Activated CD8-positive, alpha-beta memory T cell treated with anti-CD3 and anti-CD28 coated beads for 36 hours (primary cell): ENCODE measurements around the gene NSD1. TPM values are rescaled to one million over a fixed set of nuclear protein-coding genes. Genes with fewer than 3 reads are reported as not detected.

Experiments
- CTCF ChIA-PET: fragments of 350-600 bp; sonication (Branson Sonifier 250); formaldehyde crosslinking; loops from one replicate; lab custom pipeline; 2021; ENCODE audit warnings: antibody characterized with exemption; lab: Charles Lee
- POLR2A ChIA-PET: fragments of 350-600 bp; sonication (Branson Sonifier 250); formaldehyde crosslinking; loops from one replicate; lab custom pipeline; 2021; ENCODE audit warnings: antibody characterized with exemption; lab: Charles Lee
- total RNA-seq, 2 experiments: library from RNA; stranded (reverse); gene quantifications; one replicate each; pipeline ENCODE4 v1.2.3, GENCODE V29; 2021

The NSD1 gene
- total RNA-seq, 2 experiments from 2014 or later: 78.6 to 80.4 TPM

DNA sequence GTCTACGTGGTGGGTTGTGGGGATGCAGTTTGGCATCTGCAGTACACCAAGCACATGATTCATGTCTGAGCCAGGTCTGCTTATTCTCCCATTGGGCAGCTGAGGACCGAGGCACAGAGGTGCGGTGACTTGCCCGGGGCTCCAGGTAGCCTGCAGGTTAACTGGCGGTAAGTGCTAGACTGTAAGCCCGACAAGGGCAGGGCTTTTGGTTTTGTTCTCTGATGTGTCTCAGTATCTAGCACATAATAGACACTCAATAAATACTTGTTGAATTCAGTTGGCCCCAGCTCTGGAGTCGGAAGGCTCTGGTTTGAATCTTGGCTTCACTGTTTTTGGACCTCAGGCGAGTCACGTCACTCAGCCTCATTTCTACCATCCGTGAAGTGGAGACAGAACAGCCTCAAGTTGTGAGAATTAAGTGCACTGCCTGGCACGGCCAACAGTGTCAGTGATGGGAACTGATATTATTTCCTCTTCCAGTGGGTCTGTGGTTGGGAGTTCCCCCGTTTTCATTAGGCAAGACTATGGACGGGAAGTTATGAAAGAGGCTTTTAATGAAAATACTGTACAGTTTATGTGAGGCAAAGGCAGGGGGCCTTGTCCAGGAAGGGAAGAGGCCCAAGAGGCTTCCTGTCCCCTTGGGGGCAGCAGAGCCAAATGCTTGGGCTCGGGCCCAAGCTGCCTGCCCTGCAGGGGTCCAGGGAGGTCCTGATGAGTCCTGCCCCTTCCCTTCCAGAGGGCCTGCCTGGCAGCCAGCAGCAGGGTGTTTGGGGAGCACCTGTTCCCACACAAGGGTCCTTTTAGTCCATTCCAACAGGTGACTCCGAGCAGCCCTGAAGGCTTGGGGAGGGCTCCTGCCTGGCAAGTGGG, 173.3 kb downstream of the NSD1 start:
- ChIA-PET POLR2A (interaction anchor here (0.5 to 0.9 kb wide), 2 partner anchors 30 to 139 kb away, joined by 3 read pairs; no protein-coding TSS in a partner anchor), CTCF (interaction anchor here (1.4 kb wide), 1 partner anchor 51 kb away, joined by 3 read pairs; the partner anchor contains the start of gene RGS14)

DNA sequence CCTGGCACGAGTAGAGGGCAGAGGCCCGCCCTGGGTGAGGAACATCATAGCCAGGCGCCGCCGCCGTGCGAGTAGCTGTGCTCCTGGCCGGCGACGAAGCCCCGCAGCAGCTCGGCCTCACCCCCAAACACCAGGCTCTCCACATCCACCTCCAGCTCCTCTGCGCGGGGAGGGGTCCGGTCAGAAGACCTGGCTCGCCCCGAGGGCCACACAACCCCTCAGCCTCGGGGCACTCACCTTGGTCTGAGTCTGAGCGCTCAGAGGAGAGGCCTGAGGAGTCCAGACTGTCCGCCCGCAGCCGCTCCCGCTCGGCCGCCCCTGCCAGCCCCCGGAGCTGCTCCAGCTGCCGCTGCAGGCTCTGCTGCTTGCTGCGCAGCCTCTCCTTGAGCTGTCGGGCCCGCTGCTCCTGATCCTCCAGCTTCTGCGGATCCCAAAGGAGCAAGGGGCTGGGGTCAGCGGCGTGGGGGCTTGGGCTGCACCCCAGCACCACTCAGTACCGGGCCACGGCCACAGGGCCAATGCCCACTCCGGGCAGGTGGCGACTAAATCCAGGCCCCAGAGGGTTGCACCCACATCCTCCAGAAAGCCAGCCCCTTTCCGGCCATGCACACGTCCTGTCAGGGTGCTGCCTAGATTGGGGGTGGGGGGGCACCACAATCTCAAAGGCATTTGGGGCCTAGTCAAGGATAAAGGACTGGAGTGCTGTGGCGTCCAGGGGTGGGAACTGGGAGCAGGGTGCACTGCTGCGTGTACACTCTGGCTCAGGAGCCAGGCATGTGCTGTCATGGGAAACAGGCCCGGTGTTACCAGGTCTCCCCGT, 174.2 kb downstream of the NSD1 start:
- ChIA-PET CTCF (interaction anchor here (1.2 to 3.7 kb wide), 6 partner anchors 65 to 194 kb away, joined by 3 to 27 read pairs (median 19); no protein-coding TSS in a partner anchor), POLR2A (interaction anchor here (0.7 to 0.9 kb wide), 3 partner anchors 81 to 138 kb away, joined by 3 to 5 read pairs (median 4); no protein-coding TSS in a partner anchor)

DNA sequence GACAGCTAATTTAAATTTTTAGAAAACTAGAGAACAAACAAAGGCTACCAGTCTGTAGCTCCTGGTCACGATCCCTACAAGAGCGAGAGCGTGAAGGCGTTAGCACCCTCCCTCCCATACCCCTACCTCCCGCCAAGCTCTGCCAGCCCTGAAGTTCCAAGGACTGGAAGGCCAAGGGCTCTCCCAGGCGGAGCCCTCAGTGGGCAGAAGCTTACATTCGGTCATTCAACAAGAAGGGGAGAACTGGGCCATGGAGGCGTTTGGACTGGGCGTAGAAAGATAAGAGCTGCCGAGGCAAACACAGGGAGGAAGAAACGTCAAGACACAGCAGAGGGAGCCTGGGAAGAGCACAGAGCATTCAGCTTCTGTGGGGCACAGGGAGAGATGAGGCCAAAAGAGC, 175.2 kb downstream of the NSD1 start:
- ChIA-PET CTCF (interaction anchor here (0.9 to 3.7 kb wide), 14 partner anchors 9 to 198 kb away, joined by 3 to 27 read pairs (median 8); partner anchors contain the start of genes LMAN2 and PRR7), POLR2A (interaction anchor here (0.7 kb wide), 1 partner anchor 126 kb away, joined by 5 read pairs; no protein-coding TSS in a partner anchor)

DNA sequence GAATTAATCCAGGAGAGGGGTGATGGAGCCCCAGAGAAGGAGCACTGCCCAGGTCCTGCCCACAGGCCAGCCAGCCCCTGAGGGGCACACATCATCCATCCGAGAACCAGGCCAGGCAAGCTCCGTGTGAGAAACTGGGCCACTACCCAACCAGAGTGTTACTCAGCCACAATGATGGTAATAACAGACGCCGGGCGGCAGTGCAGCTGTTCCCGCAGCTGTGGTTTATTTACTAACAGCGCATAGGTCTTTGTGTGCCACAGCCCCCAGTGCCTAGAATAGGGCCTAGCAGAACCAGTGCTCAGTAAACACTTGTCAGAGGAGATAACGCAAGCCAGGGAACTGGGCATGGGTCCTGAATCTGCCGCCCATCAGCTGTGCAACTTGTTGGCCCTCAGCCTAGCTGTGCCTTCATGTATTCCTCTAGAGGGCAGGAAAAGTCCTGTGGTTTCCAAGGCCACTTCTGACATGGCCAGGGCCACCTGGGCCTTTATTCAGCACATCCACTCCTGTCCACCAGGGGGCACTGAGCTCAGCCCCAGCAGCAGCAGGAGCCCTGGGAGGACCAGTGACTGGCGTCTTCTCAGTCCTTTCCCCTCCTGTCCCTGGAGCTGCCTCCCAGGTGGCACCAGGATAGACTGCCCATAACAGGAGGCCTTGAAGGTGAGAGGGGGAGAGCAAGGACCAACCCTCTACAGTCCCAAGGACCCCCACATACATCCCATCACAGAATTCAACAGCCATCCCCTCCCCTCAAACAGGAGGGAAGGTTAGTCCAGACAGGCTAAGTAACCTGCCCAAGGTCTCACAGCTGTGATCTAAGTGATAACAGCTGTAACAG, 176.0 kb downstream of the NSD1 start:
- CTCF ChIA-PET: interaction anchor here (0.6 to 3.7 kb wide), 33 partner anchors 9 to 199 kb away, joined by 3 to 27 read pairs (median 4); partner anchors contain the start of genes LMAN2, PDLIM7, PRR7 and SLC34A1
- POLR2A ChIA-PET: no interaction called here

DNA sequence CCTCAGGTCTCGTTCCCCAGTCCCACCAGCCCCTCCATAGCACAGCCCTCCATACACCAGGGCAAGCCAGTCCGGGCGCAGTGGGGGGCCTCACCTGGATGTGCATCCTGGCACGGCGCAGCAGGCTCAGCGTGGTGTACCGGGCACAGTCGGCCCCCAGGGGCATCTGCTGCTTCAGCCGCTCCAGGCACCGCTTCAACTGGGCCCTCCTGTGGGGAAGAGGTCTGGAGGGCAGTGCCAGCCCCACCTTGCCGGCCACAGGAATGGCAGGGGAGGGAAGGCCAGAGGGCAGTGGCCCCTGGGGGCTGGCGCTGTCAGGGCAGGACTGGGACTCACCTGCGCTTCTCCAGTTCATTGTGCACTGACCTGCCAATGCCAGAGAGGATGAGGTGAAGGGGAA, 176.8 kb downstream of the NSD1 start:
- CTCF ChIA-PET: interaction anchor here (0.6 to 3.7 kb wide), 31 partner anchors 8 to 200 kb away, joined by 3 to 27 read pairs (median 4); partner anchors contain the start of genes LMAN2, PDLIM7 and PRR7
- POLR2A ChIA-PET: no interaction called here

DNA sequence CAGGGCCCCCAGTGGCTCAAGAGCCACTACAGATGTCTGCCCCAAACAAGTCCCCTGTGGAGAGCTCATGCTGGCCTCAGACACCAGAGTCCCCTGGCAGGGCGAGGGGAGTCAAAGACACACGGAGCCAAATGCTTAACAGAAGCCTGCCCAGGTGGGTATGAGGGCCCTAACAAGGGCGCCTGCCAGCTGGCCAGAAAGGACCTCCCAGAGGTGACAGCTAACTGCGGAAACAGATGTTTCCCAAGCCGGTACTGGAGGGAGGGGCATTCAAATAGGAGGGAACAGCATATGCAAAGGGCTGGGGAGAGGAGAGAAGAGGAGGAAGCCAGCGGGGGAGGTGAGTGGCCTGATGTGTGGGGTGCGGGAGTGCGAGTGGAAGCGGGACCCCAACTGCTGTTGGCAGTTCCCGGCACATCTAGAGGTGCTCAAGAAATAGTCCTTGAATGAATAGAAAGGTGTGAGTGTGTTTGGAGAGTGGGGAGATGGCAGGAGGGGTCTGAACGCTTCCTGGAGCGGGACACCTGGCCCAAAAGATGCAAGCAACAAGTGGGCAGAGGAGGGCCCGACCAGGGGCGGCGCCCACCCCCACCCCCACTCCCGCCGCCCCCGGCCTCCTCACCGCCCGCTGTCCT, 177.3 kb downstream of the NSD1 start:
- POLR2A ChIA-PET: interaction anchor here (0.6 to 1.5 kb wide), 2 partner anchors 162 to 187 kb away, joined by 3 to 4 read pairs; partner anchors contain the start of gene PDLIM7

DNA sequence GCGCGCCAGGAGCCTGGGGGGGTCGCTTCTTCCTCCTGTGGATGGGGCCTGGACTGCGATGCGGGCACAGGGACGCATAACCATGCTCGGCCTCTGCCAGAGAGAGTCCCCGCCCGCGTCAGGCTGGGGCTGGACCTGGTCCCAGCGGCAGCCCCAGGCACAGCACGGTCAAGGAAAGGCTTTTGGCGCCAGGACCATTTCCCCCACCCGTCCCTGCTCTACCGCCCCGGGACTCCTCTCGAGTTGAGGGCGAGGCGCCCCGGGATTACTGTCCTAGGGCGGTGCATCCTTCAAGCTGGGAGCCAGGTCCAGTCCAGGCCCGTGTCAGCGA, 177.8 kb downstream of the NSD1 start:
- POLR2A ChIA-PET: interaction anchor here (0.6 to 1.5 kb wide), 2 partner anchors 161 to 186 kb away, joined by 3 to 4 read pairs; partner anchors contain the start of gene PDLIM7
- CTCF ChIA-PET: interaction anchor here (3.7 to 5.3 kb wide), 2 partner anchors 79 to 92 kb away, joined by 20 to 21 read pairs; no protein-coding TSS in a partner anchor

More for the DNA sequence above, 177.3 kb downstream of the NSD1 start:
- CTCF ChIA-PET: interaction anchor here (0.6 to 3.7 kb wide), 13 partner anchors 18 to 197 kb away, joined by 3 to 27 read pairs (median 6); no protein-coding TSS in a partner anchor

DNA sequence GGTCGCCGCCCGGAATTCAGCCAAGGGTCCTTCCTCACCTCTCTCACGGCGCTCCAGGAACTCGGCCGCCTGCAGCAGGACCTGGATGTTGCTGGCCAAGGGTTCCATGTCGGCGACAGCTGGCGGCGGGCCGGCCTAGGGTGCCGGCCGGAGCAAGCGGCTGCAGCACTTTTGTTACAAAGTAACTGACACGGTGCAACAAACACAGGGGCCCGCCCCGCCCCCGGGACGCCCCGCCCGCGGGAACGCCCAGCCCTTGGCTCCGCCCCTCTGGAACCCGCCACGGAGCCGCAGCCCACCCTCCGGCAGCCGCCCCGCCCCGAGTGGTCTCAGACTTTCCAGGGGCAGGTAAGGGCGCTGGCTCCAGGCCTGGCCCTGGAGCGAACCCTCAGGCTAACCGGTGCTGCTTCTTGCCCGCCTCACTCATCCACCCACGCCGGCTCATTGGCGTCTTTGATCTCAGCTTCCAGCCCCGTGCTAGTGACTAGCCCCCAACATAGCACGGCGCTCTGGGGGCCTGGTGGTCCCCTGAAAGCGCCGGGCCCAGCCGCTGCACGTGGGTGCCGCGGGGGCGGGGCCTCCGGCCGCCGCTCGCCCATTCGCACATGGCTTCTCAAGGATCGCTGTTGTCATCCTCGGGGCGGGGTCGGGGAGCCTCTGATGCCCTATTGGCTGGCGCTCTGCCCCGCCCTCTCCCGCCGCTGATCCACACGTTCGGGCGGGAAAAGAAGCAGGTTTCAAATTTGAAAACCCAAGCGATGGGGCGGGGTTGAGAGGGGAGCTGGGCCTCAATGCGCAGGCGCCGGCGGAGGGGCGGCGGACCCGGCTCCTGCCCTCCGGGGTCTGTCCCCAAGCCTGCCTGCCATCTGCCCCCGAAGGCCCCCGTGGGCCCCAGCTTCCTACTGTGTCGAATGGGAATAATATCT, 178.4 kb downstream of the NSD1 start, which contains the start of gene MXD3:
MXD3 (minus strand) TSS at position 176 of the 926 bp plus-strand sequence; CDS start at position 108, 68 bp downstream.
- ChIA-PET CTCF (interaction anchor here (0.7 to 5.3 kb wide), 6 partner anchors 9 to 120 kb away, joined by 3 to 21 read pairs (median 6); partner anchors contain the start of genes PRELID1 and RAB24), POLR2A (interaction anchor here (0.6 to 1.5 kb wide), 3 partner anchors 60 to 186 kb away, joined by 3 to 4 read pairs (median 4); partner anchors contain the start of gene PDLIM7)

DNA sequence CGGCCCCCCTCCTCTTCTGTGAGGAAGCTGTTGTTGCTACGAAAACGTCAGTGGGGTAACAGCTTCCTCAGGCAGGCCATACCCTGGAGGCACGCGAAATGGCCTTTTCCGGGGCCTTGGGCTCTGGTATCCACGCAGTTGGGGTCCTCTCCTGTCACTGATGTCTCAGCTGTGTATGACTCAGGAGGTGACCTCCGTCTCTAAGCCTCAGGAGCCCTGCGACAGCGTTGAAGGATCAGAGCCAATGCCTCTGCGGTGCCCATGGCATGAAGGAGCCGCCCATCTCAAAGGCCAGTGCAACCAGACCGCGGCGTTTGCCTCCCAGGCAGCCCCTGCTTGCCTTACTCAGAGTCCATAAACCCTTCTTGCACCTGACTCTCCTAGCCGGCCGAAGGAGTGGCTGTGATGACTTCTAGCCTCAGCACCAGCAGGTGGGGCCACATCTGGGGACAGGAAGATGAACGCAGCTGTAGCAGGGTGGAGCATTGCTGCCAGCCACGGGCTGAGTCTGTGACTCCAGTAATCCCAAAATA, 179.1 kb downstream of the NSD1 start:
- ChIA-PET POLR2A (interaction anchor here (0.7 to 1.5 kb wide), 3 partner anchors 14 to 185 kb away, joined by 3 to 10 read pairs (median 4); partner anchors contain the start of gene PDLIM7), CTCF (interaction anchor here (0.7 to 5.3 kb wide), 8 partner anchors 9 to 160 kb away, joined by 3 to 21 read pairs (median 4); partner anchors contain the start of genes PRELID1 and RAB24)

DNA sequence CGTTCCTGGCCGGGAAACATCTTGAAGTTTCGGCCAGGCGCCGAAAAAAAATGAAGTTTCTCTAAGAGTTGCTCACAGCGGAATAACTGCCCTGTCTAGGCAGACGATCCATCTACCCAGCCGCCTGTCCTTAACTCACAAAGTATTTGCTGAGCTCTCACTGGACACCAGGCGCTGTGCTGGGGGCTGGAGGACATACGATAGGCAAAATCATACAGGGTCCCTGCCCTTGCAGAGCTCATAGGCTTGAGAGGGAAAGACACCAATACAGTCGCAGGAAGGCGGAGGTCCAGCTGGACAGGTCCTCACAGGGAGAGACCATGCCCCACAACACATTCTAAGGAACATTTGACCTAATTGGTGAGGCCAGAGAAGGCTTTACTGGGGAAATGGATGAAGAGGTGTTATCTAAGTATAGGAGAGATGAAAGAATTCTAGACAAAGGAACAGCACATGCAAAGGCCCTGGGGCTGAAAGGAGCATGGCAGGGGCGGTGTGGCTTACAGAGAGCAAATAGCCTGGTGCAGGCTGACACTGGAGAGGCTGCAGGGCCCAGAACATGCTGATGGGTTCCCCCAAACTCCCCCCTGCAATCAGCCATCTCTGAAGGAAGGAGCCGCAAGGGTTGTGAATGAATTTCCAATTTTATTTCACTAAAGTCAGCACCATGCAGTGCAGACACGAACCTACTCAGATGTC, 180.1 kb downstream of the NSD1 start:
- ChIA-PET POLR2A (interaction anchor here (0.7 to 1.2 kb wide), 3 partner anchors 14 to 190 kb away, joined by 3 to 4 read pairs (median 4); no protein-coding TSS in a partner anchor), CTCF (interaction anchor here (0.6 to 5.3 kb wide), 6 partner anchors 10 to 354 kb away, joined by 3 to 21 read pairs (median 4); partner anchors contain the start of genes PRELID1 and RAB24)

DNA sequence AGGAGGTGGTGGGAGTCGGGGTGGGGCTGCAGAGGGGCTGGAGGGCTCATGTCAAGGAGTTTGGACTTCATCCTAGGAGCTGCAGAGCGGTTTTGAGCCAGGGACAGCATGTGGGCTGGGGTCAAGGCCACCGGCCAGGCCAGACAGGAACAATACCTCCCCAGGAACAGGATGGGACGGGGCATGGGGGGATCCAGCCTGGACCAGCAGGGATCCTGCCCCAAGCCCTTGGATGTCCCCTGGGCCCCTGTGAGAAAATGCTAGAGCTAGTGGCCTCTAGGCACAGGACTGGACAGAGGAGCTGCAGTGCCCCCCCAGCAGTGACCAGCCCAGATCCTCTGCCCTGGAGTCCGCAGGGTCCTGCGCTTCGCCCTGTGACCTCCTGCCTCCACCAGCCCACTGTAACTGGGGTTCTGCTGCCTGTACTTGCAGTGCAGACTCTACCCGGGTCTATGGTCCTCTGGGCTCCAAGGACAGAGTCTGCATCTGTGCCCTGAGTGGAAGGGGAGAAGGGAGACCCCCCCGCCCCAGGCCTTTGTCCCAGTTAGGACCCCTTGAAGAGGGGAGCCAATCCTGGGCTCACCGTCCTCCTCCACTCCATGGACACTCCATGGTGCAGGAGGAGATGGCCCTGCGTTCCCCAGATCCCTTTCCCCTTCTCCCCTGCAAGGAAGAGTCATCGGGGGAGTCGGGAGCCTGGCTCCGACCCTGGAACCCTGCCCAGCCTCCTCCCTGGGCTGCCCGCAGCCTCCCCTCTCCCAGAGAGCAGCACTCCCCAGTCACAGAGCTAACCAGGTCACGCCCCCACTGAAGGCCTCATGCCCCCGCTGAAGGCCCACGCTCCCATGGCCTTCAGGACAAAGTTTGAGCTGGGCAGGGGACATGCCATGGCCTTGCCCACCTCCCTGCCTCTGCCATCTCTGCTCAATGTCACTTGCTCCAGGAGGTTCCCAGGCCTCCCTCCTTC, 181.1 kb downstream of the NSD1 start:
- ChIA-PET CTCF (interaction anchor here (0.6 to 5.3 kb wide), 5 partner anchors 13 to 355 kb away, joined by 3 to 21 read pairs (median 4); no protein-coding TSS in a partner anchor), POLR2A (no interaction called here)

DNA sequence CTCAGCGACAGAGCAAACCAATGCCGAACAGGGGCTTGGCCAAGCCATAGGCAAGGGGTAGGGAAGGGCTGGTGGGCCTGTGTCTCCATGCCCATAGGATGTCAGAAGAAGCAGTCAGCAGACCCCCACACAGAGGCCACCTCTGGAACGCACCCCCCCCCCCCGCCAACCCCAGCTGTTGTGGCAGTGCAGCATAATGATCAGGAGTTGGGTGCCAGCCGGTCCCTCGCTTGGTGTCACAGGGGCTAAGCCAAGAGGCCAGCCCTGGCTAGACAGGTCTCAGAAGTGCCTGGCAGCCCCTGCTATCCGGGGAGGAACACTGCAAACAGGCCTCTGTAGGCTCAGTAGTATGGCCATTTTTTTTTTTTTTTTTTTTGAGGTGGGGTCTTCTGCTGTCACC, 181.8 kb downstream of the NSD1 start:
- ChIA-PET POLR2A (no interaction called here), CTCF (interaction anchor here (1.4 to 5.3 kb wide), 3 partner anchors 12 to 88 kb away, joined by 3 to 23 read pairs (median 21); no protein-coding TSS in a partner anchor)

DNA sequence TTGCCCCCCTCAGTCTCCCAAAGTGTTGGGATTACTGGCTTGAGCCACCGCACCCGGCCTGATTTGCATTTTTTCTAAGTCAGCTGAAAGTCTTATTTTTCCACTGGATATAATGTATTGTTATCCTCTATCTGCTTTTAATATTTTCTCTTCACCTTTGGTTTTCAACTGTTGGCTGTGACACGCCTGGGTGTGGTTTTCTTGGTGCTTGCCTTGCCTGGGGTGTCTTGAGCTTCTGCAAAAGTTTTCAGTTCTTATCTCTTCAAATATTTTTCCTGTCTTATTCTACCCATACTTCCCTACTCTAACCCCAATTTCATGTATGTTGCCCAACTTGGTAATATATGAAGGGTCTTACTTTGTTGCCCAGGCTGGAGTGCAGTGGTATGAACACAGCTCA, 182.4 kb downstream of the NSD1 start:
- CTCF ChIA-PET: interaction anchor here (0.7 to 5.3 kb wide), 6 partner anchors 11 to 139 kb away, joined by 3 to 23 read pairs (median 3); no protein-coding TSS in a partner anchor
- POLR2A ChIA-PET: no interaction called here
